BLaER1 (cell line): ENCODE data around the gene PLCH1.

Source experiments
- H3K27ac ChIP-seq: shearing (Covaris generic); formaldehyde crosslinking; 2 replicates; pipeline ENCODE4 v1.8.1; 2022
- H3K27me3 ChIP-seq: shearing (Covaris generic); formaldehyde crosslinking; 2 replicates; pipeline ENCODE4 v1.8.1; 2022
- H3K36me3 ChIP-seq: shearing (Covaris generic); formaldehyde crosslinking; 2 replicates; pipeline ENCODE4 v1.8.1; 2022
- H3K4me1 ChIP-seq: shearing (Covaris generic); formaldehyde crosslinking; 2 replicates; pipeline ENCODE4 v1.8.1; 2022
- H3K4me2 ChIP-seq: shearing (Covaris generic); formaldehyde crosslinking; 2 replicates; pipeline ENCODE4 v1.8.1; 2022
- H3K4me3 ChIP-seq: shearing (Covaris generic); formaldehyde crosslinking; 2 replicates; pipeline ENCODE4 v1.8.1; 2022
- H3K9ac ChIP-seq: shearing (Covaris generic); formaldehyde crosslinking; 2 replicates; pipeline ENCODE4 v1.8.1; 2022
- H3K9me3 ChIP-seq: shearing (Covaris generic); formaldehyde crosslinking; 2 replicates; pipeline ENCODE4 v1.8.1; 2022
- H4K20me1 ChIP-seq: shearing (Covaris generic); formaldehyde crosslinking; 2 replicates; pipeline ENCODE4 v1.8.1; 2022
- Cebpa-rat ChIP-seq: shearing (Covaris generic); IDR thresholded peaks from 2 replicates; pipeline ENCODE4 v1.8.1; 2022

Gene PLCH1

DNA sequence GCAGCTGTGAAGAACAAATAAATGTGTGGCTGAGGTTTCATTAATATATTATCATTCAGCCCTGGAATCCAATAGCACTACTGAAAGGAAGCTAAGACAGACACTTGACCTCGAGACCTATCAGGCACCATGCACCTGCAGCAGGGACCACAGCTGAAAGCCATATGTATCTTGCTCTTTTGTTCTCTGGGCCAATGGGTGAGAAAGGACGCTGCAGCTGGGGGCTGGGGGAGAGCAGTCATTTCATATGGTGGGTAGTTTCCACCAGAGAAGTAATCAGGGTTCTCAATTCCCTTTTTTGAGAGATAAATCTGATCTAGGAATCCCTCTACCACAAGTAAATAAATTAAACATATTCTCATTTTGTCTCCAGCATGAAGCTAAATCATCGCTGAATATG, 225.8 kb downstream of the PLCH1 start:
- no peaks in the 10 kb centered on the region for H4K20me1 ChIP-seq
- no peak for TF ChIP-seq Cebpa-rat
- no peaks in the 10 kb centered on the region for H3K27me3 ChIP-seq
- no peak overlapping the region for H3K9ac ChIP-seq
- no peaks in the 10 kb centered on the region; the same call in 1 of the 2 replicates for H3K36me3 ChIP-seq
- no peak overlapping the region for H3K27ac ChIP-seq
- H3K9me3 ChIP-seq, result no peaks in the 10 kb centered on the region
- no peaks in the 10 kb centered on the region for H3K4me1 ChIP-seq
- H3K4me3 ChIP-seq, result no peak overlapping the region
- H3K4me2 ChIP-seq, result no peak overlapping the region

GRCh38 chr3:155517903-155518302, 227.0 kb downstream of the PLCH1 start:
- no peak for TF ChIP-seq Cebpa-rat
- H3K4me1 ChIP-seq, result no peaks in the 10 kb centered on the region
- H3K27me3 ChIP-seq, result no peaks in the 10 kb centered on the region
- no peak overlapping the region for H3K27ac ChIP-seq
- no peaks in the 10 kb centered on the region for H4K20me1 ChIP-seq
- H3K4me2 ChIP-seq, result no peak overlapping the region
- H3K36me3 ChIP-seq, result peaks cover 5% of the 10 kb centered on the region; the same call in 1 of the 2 replicates
- H3K9me3 ChIP-seq, result no peaks in the 10 kb centered on the region
- no peak overlapping the region for H3K9ac ChIP-seq
- H3K4me3 ChIP-seq, result no peak overlapping the region

DNA sequence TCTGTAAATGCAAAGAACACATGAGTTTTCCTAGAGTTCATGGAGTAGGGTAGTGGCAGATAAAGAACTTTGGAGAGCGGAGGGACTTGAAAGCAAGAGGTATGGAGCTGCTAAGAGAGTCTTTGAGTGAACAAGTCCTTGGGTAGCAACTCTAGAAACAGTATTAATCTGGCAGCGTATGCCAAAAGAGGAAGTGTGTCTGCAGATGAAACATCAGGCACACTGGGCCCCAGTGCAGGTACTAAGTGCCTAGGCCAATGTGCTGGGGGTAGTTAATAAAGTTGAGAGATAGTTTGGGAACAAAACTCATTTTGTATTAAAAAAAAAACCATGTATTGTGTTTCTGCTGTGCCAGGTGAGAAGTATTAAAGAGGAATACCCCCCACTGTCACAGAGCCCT, 228.4 kb downstream of the PLCH1 start:
- Histone ChIP-seq H3K4me3 (no peak overlapping the region), H3K4me2 (no peak overlapping the region), H3K27me3 (no peaks in the 10 kb centered on the region), H3K27ac (no peak overlapping the region), H4K20me1 (no peaks in the 10 kb centered on the region), H3K9me3 (peaks cover 10% of the 10 kb centered on the region; the same call in 1 of the 2 replicates), H3K4me1 (no peaks in the 10 kb centered on the region), H3K36me3 (peaks cover 5% of the 10 kb centered on the region; the same call in 1 of the 2 replicates), H3K9ac (no peak overlapping the region)
- no peak for TF ChIP-seq Cebpa-rat

GRCh38 chr3:155512867-155513261, 232.0 kb downstream of the PLCH1 start:
- Histone ChIP-seq H4K20me1 (no peaks in the 10 kb centered on the region), H3K4me2 (no peak overlapping the region), H3K27ac (no peak overlapping the region), H3K9me3 (peaks cover 10% of the 10 kb centered on the region; the same call in 1 of the 2 replicates), H3K27me3 (no peaks in the 10 kb centered on the region), H3K4me1 (no peaks in the 10 kb centered on the region), H3K4me3 (no peak overlapping the region), H3K36me3 (peaks cover 5% of the 10 kb centered on the region; the same call in 1 of the 2 replicates), H3K9ac (no peak overlapping the region)
- no peak for TF ChIP-seq Cebpa-rat

DNA sequence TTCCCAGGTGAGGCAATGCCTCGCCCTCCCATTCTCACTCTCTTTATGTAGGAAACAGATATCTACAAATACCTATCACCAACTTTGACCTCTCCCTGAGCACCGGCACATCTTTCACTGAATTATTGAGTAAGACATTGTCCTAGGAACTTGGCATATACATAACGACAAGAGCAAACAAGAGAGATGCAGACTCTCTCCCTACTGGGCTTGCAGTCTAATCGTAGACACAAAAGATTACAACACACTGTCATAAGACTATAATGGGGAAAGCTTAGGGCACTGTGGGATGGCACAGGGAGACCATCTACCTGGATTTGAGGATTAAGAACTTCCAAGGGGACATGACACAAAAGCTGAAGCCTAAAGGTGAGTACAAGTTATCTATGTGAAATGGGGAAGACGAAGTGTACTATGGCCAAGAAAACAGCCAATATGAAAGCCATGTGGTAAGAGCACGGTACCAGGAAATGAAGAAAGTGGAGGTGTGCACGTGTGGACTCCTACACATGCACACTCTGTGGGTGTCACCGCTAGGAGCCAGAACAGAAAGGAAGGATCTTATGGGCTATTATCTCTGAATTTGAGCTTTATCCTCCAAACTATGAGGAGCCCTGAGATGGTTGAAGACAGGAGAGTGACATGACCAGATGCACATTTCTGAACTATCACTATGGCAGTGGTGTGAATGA, 232.6 kb downstream of the PLCH1 start:
- Histone ChIP-seq H3K9me3 (peaks cover 10% of the 10 kb centered on the region; the same call in 1 of the 2 replicates), H3K27ac (no peak overlapping the region), H3K36me3 (peaks cover 5% of the 10 kb centered on the region; the same call in 1 of the 2 replicates), H3K4me1 (no peaks in the 10 kb centered on the region), H4K20me1 (no peaks in the 10 kb centered on the region), H3K4me3 (no peak overlapping the region), H3K4me2 (no peak overlapping the region), H3K27me3 (no peaks in the 10 kb centered on the region), H3K9ac (no peak overlapping the region)
- no peak for TF ChIP-seq Cebpa-rat

DNA sequence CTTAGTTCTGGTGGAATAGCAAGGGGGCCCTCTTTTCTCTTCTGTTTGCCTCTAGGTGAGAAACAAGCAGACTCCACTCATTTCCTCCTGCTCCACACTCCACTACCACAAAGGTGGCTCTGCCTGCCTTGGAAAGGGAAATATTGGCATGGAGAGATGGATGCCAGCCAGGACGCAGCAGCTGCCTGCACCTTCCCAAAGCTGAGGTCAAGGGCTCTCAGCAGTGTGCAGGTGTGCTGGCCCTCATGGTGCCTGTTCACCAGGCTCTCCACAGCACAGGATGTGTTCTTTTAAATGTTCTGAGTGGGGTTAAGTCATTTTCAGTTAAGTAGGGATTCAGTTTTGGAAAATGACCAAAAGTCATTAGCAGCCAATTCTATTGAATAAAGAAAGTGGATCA, 240.2 kb downstream of the PLCH1 start:
- Histone ChIP-seq H3K4me2 (no peak overlapping the region), H3K4me3 (no peak overlapping the region), H3K27me3 (no peaks in the 10 kb centered on the region), H3K9ac (no peak overlapping the region), H3K4me1 (no peaks in the 10 kb centered on the region), H3K9me3 (no peaks in the 10 kb centered on the region), H3K36me3 (no peaks in the 10 kb centered on the region), H3K27ac (no peak overlapping the region), H4K20me1 (no peaks in the 10 kb centered on the region)
- TF ChIP-seq Cebpa-rat, result no peak

DNA sequence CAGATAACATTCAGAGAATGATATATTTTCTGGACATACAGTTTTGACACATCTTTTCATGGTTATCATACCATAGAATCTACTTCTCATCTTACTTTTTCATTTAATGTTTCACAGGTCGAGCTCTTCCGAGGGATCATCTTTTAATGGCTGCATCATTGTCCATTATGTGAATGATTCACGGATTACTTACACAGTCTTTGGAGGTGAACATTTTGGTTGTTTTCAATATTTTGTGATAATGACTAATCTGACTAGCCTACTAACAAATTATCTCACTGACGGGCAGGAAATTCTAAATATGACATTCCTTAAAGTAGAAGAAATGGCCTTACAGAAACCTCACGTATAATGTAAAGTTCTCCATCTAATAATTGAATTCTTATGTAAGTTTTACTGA, 242.2 kb downstream of the PLCH1 start:
- no peak for TF ChIP-seq Cebpa-rat
- Histone ChIP-seq H4K20me1 (no peaks in the 10 kb centered on the region), H3K9ac (no peak overlapping the region), H3K27ac (no peak overlapping the region), H3K27me3 (no peaks in the 10 kb centered on the region), H3K4me3 (no peak overlapping the region), H3K4me2 (no peak overlapping the region), H3K4me1 (no peaks in the 10 kb centered on the region), H3K36me3 (no peaks in the 10 kb centered on the region; the same call in 1 of the 2 replicates), H3K9me3 (no peaks in the 10 kb centered on the region)

GRCh38 chr3:155500194-155500818, 244.6 kb downstream of the PLCH1 start:
- Histone ChIP-seq H4K20me1 (no peaks in the 10 kb centered on the region), H3K27ac (no peak overlapping the region), H3K4me2 (no peak overlapping the region), H3K9ac (no peak overlapping the region), H3K36me3 (no peaks in the 10 kb centered on the region; the same call in 1 of the 2 replicates), H3K4me3 (no peak overlapping the region), H3K27me3 (no peaks in the 10 kb centered on the region), H3K4me1 (no peaks in the 10 kb centered on the region), H3K9me3 (no peaks in the 10 kb centered on the region)
- TF ChIP-seq Cebpa-rat, result no peak

DNA sequence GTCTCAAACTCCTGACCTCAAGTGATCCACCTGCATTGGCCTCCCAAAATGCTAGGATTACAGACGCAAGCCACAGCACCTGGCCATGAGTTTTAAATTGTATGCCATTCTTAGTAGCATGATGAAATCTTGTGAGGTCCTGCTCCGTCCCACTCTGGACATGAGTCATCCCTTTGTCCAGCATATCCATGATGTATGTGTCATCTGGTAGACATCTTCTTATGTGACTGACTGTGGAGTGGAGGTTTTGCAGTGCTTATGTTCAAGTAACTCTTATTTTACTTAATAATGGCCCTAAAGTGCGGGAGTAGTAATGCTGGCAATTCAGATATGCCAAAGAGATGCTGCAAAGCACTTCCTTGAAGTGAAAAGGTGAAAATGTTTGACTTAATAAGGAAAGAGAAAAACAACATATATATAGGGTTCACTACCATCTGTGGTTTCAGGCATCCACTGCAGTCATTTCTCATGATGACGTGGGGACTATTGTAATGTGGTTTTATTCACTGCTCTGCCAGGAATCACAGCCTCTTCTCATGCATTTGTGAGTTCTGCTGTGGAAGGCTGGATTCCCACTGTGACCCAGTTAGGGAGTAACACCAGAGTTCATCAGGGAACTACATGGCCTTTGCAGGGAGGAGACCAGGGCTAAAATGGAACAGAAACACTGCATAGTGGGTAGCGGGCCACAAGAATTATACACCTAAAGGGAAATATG, 246.8 kb downstream of the PLCH1 start:
- no peaks in the 10 kb centered on the region; the same call in 1 of the 2 replicates for H3K36me3 ChIP-seq

DNA sequence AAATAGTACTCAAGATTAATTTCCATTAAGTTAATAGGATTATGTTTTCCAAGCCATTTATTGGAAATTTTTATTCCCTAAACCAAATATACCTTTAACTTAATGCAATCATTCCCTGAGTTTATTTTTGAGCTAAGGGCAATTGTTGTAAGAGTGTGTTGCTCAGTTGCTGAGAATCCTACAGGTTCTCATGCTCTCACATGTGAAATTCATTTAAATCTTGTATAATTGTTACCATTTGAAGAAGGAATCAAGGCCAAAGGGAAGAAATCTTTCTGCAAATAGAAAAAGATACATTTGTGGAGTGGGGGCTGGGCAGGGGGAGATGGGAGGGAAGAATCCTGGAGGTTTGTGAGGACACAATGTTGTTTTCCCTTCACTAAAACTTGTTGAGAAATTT, 248.7 kb downstream of the PLCH1 start:
- no peaks in the 10 kb centered on the region for H4K20me1 ChIP-seq
- H3K4me2 ChIP-seq, result no peak overlapping the region
- no peaks in the 10 kb centered on the region; the same call in 1 of the 2 replicates for H3K36me3 ChIP-seq
- H3K9me3 ChIP-seq, result no peaks in the 10 kb centered on the region
- H3K27me3 ChIP-seq, result no peaks in the 10 kb centered on the region
- no peak overlapping the region for H3K4me3 ChIP-seq
- no peak overlapping the region for H3K27ac ChIP-seq
- H3K9ac ChIP-seq, result no peak overlapping the region
- TF ChIP-seq Cebpa-rat, result no peak
- peaks cover 12% of the 10 kb centered on the region for H3K4me1 ChIP-seq

More for the DNA sequence above, 246.8 kb downstream of the PLCH1 start:
- no peak for TF ChIP-seq Cebpa-rat
- peaks cover 12% of the 10 kb centered on the region for H3K4me1 ChIP-seq
- no peak overlapping the region for H3K27ac ChIP-seq
- no peak overlapping the region for H3K4me3 ChIP-seq
- H3K4me2 ChIP-seq, result no peak overlapping the region
- H3K27me3 ChIP-seq, result no peaks in the 10 kb centered on the region
- no peaks in the 10 kb centered on the region for H3K9me3 ChIP-seq
- H4K20me1 ChIP-seq, result no peaks in the 10 kb centered on the region
- no peak overlapping the region for H3K9ac ChIP-seq
